RWPE1 (cell line): Measurements from ENCODE around the gene CPT1A.

Experiments used
- CTCF ChIA-PET: fragments of 350-600 bp; sonication (Branson Sonifier 250); formaldehyde crosslinking; extraction: SDS; loops from one replicate; lab custom pipeline; 2021; lab: Yijun Ruan, JAX
- POLR2A ChIA-PET: fragments of 400-600 bp; formaldehyde crosslinking; extraction: SDS; loops from one replicate; lab custom pipeline; 2020; ENCODE audit warnings: antibody characterized with exemption; ENCODE audit not compliant: low non-redundant PET; lab: Yijun Ruan, JAX
- DNase-seq: peaks from one replicate; pipeline ENCODE4 v3.0.0; 2012; ENCODE audit warnings: low spot score
- H3K27ac ChIP-seq: fragments of 450-650 bp; 2 replicates; pipeline ENCODE4 v1.5.1; 2017
- CTCF ChIP-seq: fragments of 450-650 bp; conservative IDR thresholded peaks from 2 replicates; pipeline ENCODE4 v1.5.1; 2017; ENCODE audit warnings: low read depth, mild to moderate bottlenecking

The CPT1A gene

DNA sequence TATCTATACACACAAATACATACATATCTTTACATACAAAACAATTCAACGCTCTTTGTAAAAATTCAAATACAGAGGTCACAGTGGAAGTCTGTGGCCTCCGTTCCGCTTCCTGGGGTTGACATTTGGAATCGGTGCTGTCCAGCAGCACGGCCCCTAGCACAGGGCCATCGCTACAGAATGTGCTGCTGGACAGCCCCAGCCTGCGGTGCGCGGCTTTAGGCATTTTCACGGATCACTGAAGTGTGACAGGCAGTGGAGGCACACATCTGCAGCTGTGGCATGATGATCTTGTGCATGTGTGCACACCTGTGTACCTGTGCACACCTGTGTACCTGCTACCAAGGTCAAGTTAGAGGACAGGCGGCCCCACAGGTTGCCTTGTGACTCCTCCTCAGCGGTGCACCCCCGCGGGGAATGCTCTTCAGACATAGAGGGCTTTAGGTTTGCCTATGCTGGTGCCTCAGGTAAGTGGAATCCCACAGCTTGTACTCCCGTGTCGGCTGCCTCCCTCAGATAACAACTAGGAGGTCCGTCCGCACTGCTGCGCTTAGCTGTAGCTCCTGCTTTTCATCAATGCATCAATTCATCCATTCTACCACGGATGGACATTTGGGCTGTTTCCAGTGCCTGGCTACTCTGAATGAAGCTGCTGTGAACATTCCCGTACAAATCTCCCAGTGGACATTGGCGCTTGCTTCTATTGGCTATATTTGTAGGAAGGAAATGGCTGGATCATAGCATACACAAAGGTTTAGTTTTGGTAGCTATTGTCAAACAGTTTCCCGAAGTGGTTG is 127.5 kb downstream of the CPT1A start:
- no peak for DNase-seq
- ChIA-PET CTCF (no interaction called here), POLR2A (no interaction called here)
- no peak overlapping the region for H3K27ac ChIP-seq
- no peak for TF ChIP-seq CTCF

DNA sequence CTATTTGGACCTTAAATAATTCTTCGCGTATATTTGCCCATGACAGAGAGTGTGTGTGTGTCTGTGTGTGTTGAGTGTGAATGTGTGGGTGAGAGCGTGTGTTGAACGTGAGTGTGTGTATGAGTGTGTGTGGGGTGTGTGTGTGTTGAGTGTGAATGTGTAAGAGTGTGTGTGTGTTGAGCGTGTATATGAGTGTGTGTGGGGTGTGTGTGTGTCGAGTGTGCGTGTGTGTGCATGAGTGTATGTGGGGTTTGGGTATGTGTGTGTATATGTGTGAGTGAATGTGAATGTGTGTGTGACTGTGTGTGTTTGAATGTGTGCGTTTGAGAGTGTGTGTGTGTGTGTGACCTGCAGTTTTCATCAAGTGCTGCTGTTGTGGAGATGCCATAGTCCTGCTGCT is 130.6 kb downstream of the CPT1A start:
- TF ChIP-seq CTCF: no peak
- no peak for DNase-seq
- POLR2A ChIA-PET: no interaction called here
- CTCF ChIA-PET: interaction anchor here (0.7 kb wide), 1 partner anchor 378 kb away, joined by 3 read pairs; no protein-coding TSS in a partner anchor
- no peak overlapping the region for H3K27ac ChIP-seq

GRCh38 chr11:68710409-68710808 is 131.3 kb downstream of the CPT1A start:
- H3K27ac ChIP-seq: no peak overlapping the region
- no peak for DNase-seq
- ChIA-PET POLR2A (no interaction called here), CTCF (no interaction called here)
- no peak for TF ChIP-seq CTCF

DNA sequence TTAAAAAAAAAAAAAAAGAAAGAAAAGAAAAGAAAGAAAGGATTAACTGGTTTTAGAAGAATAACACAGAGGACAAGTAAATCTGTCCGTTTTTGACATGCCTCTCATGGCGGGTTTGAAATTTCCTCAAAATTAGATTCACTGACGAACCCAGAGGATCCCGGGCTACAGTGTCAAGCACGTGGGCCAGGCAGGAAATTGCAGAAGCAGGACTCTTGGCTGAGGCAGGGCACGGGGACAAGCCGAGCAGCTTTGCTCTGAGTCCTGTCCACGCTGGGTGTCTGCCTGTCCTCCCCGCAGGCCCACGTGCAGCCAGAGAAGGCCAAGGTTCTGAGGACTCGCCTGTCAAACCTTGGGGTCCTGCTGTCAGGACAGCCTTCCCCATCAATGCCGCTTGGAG is 132.7 kb downstream of the CPT1A start:
- CTCF ChIA-PET: interaction anchor here (0.6 kb wide), 2 partner anchors 17 to 961 kb away, joined by 3 read pairs; no protein-coding TSS in a partner anchor

GRCh38 chr11:68707527-68707926 is 134.2 kb downstream of the CPT1A start:
- DNase-seq: no peak
- no peak for TF ChIP-seq CTCF
- ChIA-PET CTCF (interaction anchor here (0.6 kb wide), 2 partner anchors 68 to 1067 kb away, joined by 3 to 4 read pairs; no protein-coding TSS in a partner anchor), POLR2A (no interaction called here)
- no peak overlapping the region for H3K27ac ChIP-seq

More for the DNA sequence above, 132.7 kb downstream of the CPT1A start:
- TF ChIP-seq CTCF: no peak
- POLR2A ChIA-PET: no interaction called here
- DNase-seq: no peak
- no peak overlapping the region for H3K27ac ChIP-seq

- no peak overlapping the region for H3K27ac ChIP-seq
- POLR2A ChIA-PET: no interaction called here
- TF ChIP-seq CTCF: no peak
- DNase-seq: no peak
- CTCF ChIA-PET: no interaction called here
Observed at GRCh38 chr11:68704887-68705286, 136.8 kb downstream of the CPT1A start.
